Right ventricle myocardium inferior (tissue), 1 donor: ENCODE results near the gene RNF38. TPM values are rescaled to one million over a fixed set of nuclear protein-coding genes. Genes with fewer than 3 reads are reported as not detected.
A peak's percentile ranks its signal among the peaks of the same experiment; 100 is the strongest.
"Not testable (repeated sequence)": the region's sequence is repeated elsewhere in the genome, so short reads cannot be mapped to it uniquely, and the experiment has no call there.

ENCODE experiments used
- ATAC-seq: fragments of 200-7000 bp; cut with Tn5 transposase; one replicate; pipeline ENCODE4 v1.9.1; 2020; ENCODE audit warnings: mild to moderate bottlenecking, moderate library complexity
- DNase-seq: peaks from one replicate; pipeline ENCODE4 v3.0.0; 2021; ENCODE audit errors: missing footprints
- intact Hi-C: fragments of 100-400 bp; cut with DNase I; formaldehyde crosslinking; loops from one replicate; pipeline ENCODE4 v1.11.0; 2022
- total RNA-seq: library from RNA; stranded (reverse); fragmentation: NEBNext Ultra II Directional; extraction: Animal tissue kit (Norgen Biotek cat#: 25700); gene quantifications from one replicate; pipeline ENCODE4 v1.2.1, GENCODE V29; 2021
- donor health status: DM: no; HTN: yes; CAD: no; lungs with severe emphysema.

Gene RNF38
- total RNA-seq, 1 donor from 2014 or later: 27.4 TPM

DNA sequence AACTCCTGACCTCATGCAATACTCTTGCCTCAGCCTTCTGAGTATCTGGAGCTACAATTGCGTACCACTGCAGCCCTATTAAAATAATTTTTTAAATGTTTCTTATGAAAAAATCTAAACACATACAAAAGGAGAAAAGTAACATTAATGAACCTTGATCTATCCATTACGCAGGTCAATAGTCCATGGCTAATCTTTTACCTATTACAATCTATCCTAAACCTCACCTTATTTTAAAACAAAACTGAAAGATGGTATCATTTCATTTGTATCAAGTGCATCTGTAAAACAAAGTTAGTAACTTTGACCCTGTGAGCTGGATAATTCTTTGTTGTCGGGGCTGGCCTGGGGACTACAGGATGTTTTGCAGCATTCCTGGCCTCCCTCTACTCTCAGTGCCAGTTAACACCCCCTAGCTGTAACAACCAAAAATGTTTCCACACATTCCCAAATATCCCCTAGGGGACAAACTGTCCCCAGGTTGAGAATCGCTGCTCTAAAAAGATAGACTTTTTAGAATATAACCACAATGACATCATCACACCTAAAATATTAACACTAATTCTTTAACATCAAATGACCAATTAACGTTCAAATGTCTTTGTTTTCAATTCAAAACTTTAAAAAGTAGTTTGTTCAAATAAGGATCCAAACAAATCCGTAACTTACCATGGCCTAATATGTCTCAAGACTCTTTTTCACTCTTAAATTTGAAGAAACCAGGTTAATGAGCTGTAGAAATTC lies 54.8 kb downstream of the RNF38 start:
- no peak for DNase-seq
- ATAC-seq: no peak
- intact Hi-C loops: no loop called here

DNA sequence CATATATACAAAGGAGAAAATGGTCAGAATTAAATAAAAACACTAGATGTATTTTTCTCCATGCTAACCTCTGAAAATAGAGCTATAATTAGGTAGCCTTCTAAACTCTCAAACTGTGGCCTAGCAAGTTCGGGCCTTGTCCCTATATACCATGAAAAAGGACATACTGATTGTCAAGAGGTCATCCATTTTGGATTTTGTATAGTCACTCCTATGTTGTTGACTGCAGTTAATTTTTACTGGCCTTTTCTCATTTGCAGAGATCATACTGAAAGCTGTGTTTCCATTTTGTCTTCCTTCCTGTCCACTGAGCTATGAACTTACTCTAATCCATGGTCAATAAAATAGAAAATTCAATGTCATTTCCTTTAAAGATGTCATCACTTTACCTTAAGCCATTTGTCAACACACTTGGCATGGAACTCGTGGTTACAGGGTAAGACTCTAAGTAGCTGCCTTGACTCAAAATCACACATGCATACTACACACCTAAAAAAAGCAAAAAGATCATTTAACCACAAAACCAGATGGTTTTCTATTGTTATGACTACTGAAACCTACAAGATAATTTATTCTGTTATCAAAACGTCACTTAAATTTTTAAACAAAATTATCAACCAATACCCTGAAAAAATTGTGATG lies 58.0 kb downstream of the RNF38 start:
- no peak for DNase-seq
- intact Hi-C loops: no loop called here
- no peak for ATAC-seq

DNA sequence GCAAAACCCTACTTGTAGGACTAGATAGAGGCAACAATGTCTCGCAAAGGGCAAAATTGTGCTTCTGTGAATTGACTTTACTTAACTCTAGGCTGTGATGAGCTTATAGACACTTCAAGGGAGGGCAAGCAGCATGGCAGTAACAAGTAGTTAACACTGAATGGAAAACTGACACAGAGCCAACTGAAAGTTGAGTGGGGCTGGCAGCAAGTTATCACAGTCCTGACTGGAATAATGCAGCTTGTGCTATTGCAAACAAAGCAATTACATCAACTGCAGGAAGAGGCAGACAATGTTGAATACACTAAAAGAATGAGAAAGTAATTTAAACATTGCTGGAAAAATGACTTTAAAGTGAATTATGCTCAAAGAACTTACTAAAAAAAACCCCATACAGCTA lies 62.2 kb downstream of the RNF38 start:
- DNase-seq (no peak), ATAC-seq (peak; percentile 93)
- intact Hi-C loops: no loop called here

DNA sequence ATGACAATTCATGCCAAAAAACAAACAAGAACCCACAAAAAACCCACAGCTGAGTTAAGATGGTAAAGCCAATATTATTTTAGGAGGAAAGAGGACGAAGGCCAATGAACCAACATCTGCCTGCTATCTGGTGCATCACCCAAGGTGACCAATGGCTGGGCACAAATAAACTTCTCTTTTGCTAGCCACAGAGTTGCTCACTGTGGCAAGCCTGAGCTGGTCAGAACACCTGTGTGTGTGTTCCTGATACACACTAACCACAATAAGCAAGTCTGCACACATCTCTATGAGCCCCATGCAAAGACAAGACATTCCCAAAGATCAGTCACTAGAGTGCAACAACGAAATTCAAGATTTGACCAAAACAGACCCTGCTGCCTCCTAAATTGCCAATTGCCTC lies 63.1 kb downstream of the RNF38 start:
- intact Hi-C loops: no loop called here
- ATAC-seq (no peak), DNase-seq (no peak)

DNA sequence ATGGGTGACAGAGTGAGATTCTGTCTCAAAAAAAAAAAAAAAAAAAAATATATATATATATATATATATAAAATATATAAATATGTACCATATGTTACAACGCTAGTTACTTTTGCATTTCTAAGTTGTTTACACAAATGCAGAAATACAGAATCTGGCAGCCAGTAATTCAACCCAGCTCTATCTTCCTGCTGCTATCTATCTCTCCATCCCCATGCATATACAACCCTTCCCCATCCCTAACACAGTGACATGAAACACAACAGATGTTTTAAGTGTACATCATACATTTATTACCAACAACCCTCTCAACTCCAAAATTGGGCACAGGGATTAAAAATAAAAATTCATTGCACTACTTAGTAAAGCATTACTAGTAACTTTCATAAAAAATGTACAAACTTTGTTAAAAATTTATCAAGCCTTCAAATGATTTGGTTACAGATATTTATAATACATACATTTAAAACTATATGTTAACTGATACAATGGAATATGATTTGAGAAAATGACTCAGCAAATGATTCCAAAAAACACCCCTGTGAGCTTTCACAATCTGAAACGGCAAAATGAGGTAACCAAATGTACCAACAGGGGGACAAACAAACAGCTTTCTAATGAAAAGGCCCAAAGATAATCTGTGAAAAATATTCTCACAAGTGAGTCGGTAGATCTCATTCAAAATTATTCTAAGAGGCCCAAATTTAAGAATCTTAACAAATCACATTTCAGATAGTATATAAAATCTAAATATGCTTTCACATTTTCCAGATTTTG lies 63.8 kb downstream of the RNF38 start:
- DNase-seq (no peak), ATAC-seq (no peak)
- intact Hi-C loops: no loop called here

DNA sequence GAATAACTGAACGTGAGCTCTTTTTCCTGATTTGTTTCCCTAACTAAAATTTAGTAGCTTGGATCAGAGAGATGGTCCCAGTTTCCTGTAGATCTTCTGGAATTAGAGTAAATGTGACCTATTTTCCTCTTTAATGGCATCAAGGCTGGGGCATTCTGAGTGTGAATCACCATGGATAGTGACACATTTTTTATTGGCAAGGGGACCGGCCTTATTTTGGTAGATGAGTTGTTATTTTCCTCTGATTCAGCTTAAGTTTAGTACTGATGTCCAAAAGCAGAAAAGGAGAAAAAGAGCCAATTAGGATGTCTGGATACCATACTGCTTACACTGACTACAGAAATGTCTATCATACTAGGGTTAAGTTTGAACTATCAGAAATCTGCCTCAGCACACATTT lies 68.1 kb downstream of the RNF38 start:
- ATAC-seq (no peak), DNase-seq (no peak)
- intact Hi-C loops: no loop called here

DNA sequence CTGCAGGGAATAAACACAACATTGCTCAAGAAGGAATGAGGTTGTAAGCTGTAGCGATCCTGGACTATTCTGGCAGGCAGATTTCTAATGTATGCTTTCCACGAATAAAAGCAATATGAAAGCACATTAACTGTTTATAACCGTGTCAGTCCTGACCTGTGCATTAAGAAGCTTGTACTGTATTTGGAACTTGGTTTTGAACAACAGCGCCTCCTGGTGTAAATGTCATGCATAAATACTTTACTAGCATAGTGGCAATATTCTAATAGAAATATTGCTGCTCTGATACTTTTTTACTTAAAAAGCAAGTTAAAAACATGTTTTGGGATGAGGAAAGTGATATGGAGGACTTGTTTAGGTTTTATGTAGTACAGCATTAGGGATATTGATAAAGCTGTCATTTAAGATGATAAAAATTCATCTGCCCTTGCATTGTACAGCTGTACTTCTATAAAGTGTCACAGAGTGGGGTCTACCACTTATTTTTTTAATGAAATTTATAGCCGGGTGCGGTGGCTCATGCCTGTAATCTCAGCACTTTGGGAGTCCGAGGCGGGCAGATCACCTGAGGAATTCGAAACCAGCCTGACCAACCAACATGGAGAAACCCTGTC lies 71.2 kb downstream of the RNF38 start:
- no peak for DNase-seq
- no peak for ATAC-seq
- intact Hi-C loops: loop anchor here (2.0 to 10.0 kb wide), 3 partner anchors 80 to 224 kb away; partner anchors contain the start of gene CLTA

DNA sequence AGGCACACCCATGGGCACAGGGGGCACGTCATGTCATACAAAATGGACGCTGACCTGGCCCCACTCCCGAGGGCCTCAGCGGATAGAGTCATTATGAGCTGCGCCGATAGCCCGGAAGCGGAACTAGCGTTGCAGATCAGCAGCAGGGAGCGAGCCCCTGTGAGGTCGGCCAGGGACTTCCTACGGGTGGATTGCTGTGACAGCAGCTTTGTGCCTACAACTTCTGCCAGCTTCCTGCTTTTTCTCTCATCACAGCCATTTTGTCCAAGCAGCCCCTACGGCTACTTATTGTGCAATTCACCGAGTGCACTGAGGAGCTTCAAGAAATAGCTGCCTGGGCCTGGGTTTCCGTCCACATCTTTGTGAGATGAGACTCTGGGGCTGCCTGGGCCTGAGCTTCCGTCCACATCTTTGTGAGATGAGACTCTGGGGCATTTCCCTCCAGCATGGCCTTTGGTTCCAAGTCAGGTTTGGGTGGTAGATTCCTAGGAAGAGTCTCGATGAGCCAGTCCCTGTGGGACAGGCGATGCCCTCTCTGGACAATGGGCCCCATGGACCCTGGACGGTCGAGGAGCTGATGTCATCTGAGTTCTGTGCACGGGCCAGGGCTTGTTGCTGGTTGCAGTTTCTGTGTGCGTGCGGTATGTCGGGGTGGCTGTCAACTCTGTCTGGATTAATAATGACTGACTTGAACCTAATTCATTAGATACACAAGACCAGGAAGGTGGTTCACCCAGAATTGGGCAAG lies 74.8 kb downstream of the RNF38 start:
- ATAC-seq (peak; percentile 32), DNase-seq (peak; percentile 75)
- intact Hi-C loops: loop anchor here (10.0 kb wide), 1 partner anchor 220 kb away; no protein-coding TSS in a partner anchor

DNA sequence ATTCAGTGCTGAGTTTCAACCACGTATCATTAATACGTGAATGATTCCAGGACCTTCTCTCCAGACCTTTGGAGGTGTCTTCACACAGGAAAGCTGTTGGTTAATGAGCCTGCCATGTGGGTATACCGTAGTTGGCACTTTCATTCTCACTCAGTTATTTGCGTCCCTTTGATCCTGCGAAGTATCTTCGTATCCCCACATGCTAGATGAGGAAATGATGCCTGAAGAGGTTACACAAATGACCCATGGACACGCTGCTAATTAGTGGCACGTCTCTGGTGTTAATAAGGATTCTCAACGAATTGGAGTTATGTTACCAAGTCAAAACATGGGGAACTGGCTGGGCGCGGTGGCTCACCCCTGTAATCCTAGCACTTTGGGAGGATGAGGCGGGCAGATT lies 76.1 kb downstream of the RNF38 start:
- intact Hi-C loops: loop anchor here (10.0 kb wide), 1 partner anchor 219 kb away; no protein-coding TSS in a partner anchor
- ATAC-seq: no peak
- no peak for DNase-seq

DNA sequence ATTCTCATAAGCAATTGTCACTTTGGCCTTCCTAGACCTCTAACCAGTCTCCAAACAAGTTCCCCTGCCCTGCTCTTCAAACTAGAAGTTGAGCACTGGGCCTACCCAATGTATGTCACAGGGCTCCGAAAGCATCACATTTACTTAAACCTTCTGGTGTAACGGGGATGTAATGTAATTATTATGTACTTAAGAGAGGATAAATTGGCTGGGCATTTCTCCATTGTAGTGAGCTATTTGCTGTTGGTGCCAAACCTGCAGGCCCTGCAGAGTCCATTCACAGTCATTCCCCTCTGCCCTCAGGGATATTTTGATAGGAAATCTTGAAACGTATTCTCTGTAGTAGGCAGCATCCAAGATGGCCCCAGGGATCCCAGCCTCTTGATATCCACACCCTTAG lies 77.6 kb downstream of the RNF38 start:
- intact Hi-C loops: loop anchor here (10.0 kb wide), 1 partner anchor 218 kb away; no protein-coding TSS in a partner anchor
- ATAC-seq (no peak), DNase-seq (no peak)

DNA sequence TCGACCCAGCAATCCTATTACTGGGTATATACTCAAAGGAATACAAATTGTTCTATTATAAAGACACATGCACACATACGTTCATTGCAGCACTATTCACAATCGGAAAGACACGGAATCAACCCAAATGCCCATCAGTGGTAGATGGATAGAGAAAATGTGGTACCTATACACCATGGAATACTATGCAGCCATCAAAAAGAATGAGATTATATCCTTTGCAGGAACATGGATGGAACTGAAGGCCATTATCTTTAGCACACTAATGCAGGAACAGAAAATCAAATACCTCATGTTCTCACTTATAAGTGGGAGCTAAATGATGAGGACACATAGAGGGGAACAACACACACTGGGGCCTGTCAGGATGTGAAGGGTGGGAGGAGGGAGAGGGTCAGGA lies 78.2 kb downstream of the RNF38 start:
- ATAC-seq, DNase-seq: not testable (repeated sequence)
- intact Hi-C loops: loop anchor here (10.0 kb wide), 1 partner anchor 217 kb away; no protein-coding TSS in a partner anchor

DNA sequence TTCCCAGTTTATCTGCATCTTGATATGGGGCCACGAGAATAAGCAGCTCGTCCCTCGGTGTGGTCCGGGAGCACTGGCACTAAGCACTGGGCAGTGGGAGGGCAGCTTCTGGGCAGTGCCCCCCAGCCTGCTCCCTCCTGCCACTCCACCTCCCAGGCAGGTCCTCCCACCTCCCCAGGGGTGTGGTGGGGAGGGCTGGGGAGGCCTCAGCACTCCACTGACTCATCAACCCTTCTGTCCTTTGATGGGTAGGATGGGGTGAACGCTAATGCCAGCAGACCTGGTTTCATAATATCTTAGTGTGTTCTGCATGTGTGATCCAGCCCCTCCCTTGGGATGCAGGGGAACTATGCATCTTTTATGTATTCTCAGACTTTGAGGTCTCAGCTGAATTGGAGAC lies 79.6 kb downstream of the RNF38 start:
- DNase-seq (no peak), ATAC-seq (no peak)
- intact Hi-C loops: loop anchor here (10.0 kb wide), 1 partner anchor 216 kb away; no protein-coding TSS in a partner anchor

DNA sequence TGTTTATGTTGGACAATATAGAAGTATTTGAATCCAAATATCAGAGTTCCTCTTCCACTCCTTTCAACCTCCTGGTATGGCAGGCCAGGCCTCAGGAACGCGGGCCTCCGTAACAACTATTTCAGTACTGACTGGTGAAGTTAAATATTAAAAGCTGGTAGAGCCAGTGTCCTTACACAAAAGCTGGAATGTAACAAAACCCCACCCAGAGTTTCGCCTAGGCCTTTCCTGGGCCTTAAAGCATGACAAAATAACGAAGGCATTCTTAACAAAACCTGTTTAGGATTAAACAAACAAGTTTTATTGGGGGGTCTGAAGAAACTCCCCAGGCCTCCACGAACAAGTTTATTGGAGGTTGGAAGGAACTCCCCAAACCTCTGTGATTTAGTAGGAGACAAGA lies 80.3 kb downstream of the RNF38 start:
- no peak for DNase-seq
- intact Hi-C loops: loop anchor here (10.0 kb wide), 1 partner anchor 215 kb away; no protein-coding TSS in a partner anchor
- ATAC-seq: no peak

DNA sequence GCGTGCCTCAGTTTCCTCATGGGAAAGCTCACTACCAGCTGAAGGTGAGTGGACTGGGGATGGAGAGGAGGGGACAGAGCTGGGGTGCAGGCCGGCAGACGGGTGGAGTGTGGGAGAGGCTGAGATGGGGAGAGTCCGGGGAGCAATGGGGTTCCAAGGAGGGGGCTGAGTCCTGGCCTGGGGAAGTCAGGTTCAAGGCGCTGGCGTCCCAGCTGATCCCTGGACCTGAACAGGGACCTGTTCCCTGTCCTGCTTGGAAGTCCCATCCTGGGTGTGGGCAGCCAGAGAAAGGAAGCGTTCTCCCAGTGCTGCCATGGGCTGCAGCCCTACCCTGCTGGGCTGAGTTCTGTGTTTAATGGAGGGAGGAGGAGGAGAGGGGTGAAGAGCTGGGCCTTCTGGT lies 80.9 kb downstream of the RNF38 start:
- DNase-seq (no peak), ATAC-seq (no peak)
- intact Hi-C loops: no loop called here

DNA sequence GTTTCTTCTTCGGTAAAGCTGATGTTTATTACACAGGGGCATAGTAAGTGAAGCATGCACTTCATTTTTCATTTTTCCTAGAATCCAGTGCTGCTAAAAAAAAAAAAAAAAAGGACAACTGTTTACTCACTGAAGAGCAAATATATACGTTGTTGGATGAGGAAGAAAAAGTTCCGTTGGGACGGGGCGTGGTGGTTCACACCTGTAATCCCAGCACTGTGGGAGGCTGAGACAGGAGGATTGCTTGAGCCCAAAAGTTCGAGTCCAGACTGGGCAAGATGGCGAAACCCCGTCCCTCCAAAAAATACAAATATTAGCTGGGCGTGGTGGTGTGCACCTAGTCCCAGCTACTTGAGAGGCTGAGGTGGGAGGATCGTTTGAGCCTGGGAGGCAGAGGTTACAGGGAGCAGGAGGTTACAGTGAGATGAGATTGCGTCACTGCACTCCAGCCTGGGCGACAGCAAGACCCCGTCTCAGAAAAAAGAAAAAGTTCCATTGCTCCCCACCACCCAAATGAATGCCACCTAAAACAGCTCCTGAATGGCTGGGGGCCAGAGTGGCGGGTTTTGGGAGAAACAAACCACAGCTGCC lies 81.8 kb downstream of the RNF38 start:
- ATAC-seq (no peak), DNase-seq (no peak)
- intact Hi-C loops: no loop called here

DNA sequence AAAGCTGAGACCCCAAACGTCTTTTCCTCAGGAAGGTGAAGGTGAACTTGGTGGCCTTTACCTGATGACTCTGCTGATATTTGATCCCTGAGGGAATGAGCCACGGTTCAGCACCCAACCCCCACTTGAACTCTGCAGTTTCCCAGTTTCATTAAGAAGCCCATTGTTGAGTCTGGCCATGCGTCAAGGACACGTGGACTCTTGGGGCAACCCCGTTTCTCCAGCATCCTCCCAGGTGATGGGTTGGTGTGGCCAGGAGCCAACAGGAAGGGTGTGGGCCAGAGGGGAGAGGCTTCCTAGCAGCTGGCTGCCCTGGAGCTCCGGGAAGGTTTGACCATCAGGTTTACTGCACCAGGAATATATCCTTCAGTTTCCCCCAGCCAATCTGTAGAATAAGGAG lies 82.3 kb downstream of the RNF38 start:
- DNase-seq (no peak), ATAC-seq (no peak)
- intact Hi-C loops: no loop called here

DNA sequence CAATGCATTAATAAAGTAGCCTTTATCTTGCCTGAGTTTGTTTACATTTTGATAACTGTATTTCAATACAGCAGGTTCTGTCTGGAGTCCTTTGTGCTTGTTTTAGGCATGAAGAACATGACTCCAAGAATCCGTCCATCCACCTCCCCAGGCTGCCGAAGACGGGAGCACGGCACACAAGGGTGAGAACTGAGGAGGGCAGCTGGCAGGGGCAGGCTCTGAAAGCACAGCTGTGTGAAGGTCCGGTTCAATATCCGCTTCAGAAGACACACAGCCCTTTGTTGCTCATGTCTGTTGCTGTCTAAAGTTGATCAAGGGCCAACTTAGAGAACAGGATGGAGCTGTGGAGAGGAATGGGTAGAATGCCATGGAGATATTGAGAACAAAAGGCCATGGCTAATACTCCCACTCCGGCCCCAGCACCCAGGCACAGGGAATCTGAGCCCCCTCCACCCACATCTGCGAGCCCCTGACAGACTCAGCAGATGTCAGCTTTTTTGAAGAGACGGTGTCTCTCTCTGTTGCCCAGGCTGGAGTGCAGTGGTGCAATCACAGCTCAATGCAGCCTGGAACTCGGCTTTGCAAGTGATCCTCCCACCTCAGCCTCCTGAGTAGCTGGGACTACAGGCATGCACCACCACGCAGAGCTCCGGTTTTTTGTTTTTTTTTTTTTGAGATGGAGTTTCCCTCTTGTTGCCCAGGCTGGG lies 83.3 kb downstream of the RNF38 start:
- intact Hi-C loops: no loop called here
- ATAC-seq: no peak
- no peak for DNase-seq
